Left colon (tissue), 2 donors: Measurements from ENCODE around the gene PLCB3. TPM values are rescaled to one million over a fixed set of nuclear protein-coding genes. Genes with fewer than 3 reads are reported as not detected.

ENCODE experiments used
- ATAC-seq: fragments of 200-7000 bp; cut with Tn5 transposase; one replicate; pipeline ENCODE4 v1.9.1; 2020; ENCODE audit warnings: mild to moderate bottlenecking, moderate library complexity
- DNase-seq, 2 donors: peaks; one replicate each; pipeline ENCODE4 v3.0.0-alpha.2; 2020
- intact Hi-C, 2 donors: fragments of 100-400 bp; cut with DNase I in 1 of 2; cut with micrococcal nuclease in 1 of 2; formaldehyde crosslinking; loops; one replicate each; pipeline versions ENCODE4 v1.11.2 to v1.14.0; 2022; cut with DNase I, micrococcal nuclease
- long read RNA-seq: library from polyadenylated mRNA; unstranded; transcript quantifications from one replicate; pipeline ENCODE4 v2.0.0, GENCODE V29; 2021
- total RNA-seq, 2 donors: library from RNA; stranded (reverse); fragmentation: NEBNext Ultra II Directional; extraction: Animal tissue kit (Norgen Biotek cat#: 25700); gene quantifications; one replicate each; pipeline ENCODE4 v1.2.1, GENCODE V29; 2021
- donor health status: DM: no; HTN: no; CAD: no.
- donor health status: DM: yes; HTN: yes; CAD: no.

The PLCB3 gene
- 10 to 100 TPM; 69.9 to 92.2 TPM for total RNA-seq
- long read RNA-seq, partial matches to known transcripts = 18 of 22 reads
- long read RNA-seq, other reads (novel, unspliced or antisense) = 4 of 22 reads

DNA sequence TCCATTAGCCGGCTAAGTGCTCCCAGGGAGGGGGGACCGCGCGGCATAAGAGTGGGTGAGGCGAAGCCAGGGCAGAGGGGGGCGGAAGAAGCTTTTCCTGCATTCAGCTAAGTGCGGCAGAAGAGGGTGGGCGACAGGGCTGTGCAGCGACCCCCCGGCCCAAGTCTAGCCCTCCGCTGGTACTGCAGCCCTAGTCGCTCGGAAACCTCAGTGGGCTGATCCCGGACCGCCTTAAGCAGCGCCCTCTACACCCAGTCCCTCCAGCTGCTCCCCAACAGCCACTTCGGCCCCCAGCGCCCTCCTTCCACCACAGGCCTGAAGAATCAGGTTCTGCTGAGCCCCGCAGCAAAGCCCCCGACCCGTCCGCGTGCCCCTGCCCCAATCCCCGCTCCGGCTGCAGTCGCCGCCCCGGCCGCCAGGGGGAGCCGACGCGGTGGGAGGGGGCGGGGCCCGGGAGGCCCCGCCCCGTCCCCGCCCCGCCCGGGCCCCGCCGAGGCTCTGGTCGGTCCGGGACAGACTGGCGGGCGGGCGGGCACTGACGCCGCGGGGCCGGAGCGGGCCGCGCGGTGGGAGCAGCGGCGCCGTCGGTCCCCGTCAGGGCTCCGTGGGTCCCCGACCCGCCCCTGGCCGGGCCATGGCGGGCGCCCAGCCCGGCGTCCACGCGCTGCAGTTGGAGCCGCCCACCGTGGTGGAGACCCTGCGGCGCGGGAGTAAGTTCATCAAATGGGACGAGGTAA lies at the start of gene PLCB3:
TSS of gene PLCB3 (plus strand) at position 515 of the 737 bp plus-strand sequence. CDS start at position 635, 120 bp downstream.
- DNase-seq = peak in 1 of 2 donors; percentile 74

DNA sequence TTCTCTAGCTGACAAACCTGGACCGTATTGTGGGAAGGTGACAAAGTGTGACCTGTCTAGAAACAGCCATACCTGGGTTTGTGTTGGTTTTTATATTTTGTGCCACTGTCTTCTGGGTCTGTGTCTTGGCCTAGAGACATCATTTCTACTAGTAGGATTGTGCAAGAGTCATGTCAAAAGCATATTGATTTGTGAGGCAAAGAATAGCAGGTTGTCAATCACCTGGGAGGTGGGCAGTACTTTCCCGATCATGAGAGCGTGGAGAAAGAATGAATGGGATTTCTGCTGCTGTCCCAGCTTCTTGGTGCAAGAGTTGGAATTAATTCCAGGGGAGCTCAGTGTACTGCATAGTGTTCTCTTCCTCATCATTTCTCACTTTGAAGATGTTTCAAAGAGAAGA lies 49.8 kb upstream of the PLCB3 start:
- no peak for ATAC-seq
- intact Hi-C loops = loop anchor here (10.0 kb wide), 2 partner anchors 83 to 103 kb away; partner anchors contain the start of genes BAD (in 1 of the 2), CATSPERZ (in 1 of the 2), ESRRA (in 1 of the 2) and GPR137 (in 1 of the 2)
- no peak for DNase-seq

More for the DNA sequence above, at the start of gene PLCB3:
- intact Hi-C loops = no loop called here
- ATAC-seq = peak; percentile 53

DNA sequence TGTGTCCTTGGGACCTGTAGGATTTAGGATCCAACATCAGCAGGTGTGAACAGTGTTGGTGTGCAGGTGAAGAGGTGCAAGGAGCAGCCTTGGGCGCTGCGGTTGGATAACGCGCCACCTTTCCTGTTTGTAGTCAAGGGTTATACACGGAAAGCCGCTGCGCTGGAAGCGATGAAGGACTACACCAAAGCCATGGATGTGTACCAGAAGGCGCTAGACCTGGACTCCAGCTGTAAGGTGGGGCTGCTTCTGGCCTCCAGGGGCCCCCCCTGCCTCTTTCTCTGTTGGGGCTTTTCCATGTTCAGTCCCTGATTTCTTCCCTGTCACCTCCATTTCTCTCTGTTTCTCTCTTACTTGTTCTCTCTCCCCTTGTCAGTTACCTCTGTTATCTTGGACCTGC lies 48.3 kb upstream of the PLCB3 start:
- intact Hi-C loops = loop anchor here (10.0 kb wide), 2 partner anchors 82 to 102 kb away; partner anchors contain the start of genes BAD (in 1 of the 2), CATSPERZ (in 1 of the 2), ESRRA (in 1 of the 2) and GPR137 (in 1 of the 2)
- no peak for ATAC-seq
- no peak for DNase-seq

DNA sequence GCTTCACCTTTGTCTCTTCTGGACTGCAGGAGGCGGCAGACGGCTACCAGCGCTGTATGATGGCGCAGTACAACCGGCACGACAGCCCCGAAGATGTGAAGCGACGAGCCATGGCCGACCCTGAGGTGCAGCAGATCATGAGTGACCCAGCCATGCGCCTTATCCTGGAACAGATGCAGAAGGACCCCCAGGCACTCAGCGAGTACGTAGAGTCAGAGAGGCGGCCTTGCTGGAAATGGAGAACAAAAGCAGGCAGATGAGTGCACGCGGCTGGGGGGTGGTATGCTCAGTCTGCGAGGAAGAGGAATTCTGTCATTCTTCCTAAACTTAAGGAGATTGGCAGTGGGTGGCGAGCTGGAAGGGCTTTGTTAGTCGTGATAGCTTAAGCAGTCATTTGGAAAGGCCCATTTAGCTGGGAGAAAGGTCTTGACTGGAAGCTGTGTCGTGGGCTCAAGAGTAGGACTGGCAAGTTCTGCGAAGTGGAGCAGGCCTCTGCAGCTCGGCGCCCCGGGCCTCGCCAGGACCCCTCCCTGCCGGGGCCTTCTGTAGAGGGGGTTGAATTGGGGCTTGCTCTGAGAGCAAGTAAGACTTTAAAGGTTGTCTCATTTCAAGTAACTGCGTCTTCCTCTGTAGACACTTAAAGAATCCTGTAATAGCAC lies 47.8 kb upstream of the PLCB3 start:
- intact Hi-C loops = loop anchor here (10.0 kb wide), 2 partner anchors 81 to 101 kb away; partner anchors contain the start of genes BAD (in 1 of the 2), CATSPERZ (in 1 of the 2), ESRRA (in 1 of the 2) and GPR137 (in 1 of the 2)
- ATAC-seq = no peak
- no peak for DNase-seq

DNA sequence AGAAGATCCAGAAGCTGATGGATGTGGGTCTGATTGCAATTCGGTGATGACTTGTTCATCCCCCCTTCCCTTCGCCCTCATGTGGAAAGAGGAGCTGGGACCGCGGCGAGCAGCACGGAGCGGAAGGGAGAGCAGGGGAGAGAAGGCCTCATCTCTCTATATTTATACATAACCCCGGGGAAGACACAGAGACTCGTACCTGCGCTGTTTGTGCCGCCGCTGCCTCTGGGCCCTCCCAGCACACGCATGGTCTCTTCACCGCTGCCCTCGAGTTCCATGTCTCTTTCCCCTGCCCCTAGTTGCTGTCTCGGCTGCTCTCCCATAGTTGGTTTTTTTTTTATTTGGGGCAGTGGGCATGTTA lies 47.3 kb upstream of the PLCB3 start:
- intact Hi-C loops = loop anchor here (10.0 kb wide), 2 partner anchors 81 to 101 kb away; partner anchors contain the start of genes BAD (in 1 of the 2), CATSPERZ (in 1 of the 2), ESRRA (in 1 of the 2) and GPR137 (in 1 of the 2)
- ATAC-seq (no peak), DNase-seq (no peak)

DNA sequence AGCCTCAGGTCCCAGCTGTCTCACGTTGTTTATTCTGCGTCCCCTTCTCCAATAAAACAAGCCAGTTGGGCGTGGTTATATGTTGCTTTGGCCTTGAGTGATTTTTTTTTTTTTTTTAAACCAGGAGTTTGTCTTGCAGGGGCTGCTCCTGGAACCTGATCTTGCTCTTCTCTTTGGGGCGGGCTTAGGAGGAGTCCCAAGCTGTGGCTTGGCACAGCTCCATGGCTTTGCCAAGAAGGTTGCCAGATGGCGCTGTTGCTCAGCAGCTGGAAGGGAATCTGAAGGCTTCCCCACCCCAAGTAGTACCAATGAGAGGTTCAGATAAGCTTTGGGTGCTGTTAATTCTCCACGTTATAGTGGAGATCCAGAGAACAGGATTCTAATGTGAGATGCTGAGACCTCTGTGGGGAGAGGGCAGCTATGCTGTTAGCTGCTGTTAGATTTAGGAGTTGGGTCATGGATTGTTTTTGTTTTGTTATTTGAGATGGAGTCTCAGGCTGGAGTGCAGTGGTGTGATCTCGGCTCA lies 46.8 kb upstream of the PLCB3 start:
- peak; percentile 73 for ATAC-seq
- intact Hi-C loops = loop anchor here (10.0 kb wide), 2 partner anchors 80 to 100 kb away; partner anchors contain the start of genes BAD (in 1 of the 2), CATSPERZ (in 1 of the 2), ESRRA (in 1 of the 2) and GPR137 (in 1 of the 2)

DNA sequence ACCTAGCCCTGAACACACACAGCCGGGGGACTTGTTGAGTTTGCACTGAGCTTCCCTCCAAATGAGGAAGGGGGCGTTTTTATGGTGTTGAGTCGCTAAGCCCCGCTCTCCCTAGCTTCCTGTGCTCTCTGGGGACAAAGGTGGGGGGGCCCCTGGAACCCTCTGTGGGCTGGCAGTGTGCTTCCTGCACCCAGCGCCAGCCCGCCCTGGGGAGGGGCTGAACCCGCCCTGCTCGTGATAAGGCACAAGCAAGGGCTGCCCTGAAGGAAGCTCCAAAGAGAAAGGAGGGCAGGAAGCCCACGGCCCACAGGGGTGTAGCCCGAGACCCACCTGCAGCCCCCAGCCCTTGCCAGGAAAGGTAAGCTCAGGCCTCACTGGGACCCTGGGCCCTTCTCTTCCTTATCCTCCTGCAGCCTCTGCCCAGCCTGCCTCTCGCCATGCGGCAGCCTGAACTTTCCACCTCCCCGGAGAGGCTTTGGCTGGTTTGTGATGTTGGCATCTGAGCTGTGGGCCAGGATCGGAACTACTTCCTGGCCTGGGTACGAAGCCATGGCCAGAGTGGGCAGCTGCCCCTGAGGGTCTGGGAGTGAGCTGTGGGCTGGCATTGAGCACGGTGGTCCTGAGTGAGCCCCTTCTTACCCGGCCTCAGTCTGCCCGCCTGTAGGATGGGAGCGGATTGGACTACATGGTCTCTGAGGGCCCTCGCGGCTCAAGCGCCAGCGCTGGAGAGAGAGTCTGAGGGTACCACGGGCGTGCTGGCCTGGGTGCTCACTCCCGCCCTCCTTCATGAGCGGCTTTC lies 44.7 kb upstream of the PLCB3 start, which contains the start of gene FERMT3:
TSS of gene FERMT3 (plus strand) at position 265 of the 799 bp plus-strand sequence. CDS start 644 bp downstream, outside the sequence.
- intact Hi-C loops = loop anchor here (10.0 kb wide), 2 partner anchors 78 to 98 kb away; partner anchors contain the start of genes BAD (in 1 of the 2), CATSPERZ (in 1 of the 2), ESRRA (in 1 of the 2) and GPR137 (in 1 of the 2)
- DNase-seq = peak; percentile 92
- peak; percentile 86 for ATAC-seq

More for the DNA sequence above, 46.8 kb upstream of the PLCB3 start:
- DNase-seq = peak; percentile 87 to 94

DNA sequence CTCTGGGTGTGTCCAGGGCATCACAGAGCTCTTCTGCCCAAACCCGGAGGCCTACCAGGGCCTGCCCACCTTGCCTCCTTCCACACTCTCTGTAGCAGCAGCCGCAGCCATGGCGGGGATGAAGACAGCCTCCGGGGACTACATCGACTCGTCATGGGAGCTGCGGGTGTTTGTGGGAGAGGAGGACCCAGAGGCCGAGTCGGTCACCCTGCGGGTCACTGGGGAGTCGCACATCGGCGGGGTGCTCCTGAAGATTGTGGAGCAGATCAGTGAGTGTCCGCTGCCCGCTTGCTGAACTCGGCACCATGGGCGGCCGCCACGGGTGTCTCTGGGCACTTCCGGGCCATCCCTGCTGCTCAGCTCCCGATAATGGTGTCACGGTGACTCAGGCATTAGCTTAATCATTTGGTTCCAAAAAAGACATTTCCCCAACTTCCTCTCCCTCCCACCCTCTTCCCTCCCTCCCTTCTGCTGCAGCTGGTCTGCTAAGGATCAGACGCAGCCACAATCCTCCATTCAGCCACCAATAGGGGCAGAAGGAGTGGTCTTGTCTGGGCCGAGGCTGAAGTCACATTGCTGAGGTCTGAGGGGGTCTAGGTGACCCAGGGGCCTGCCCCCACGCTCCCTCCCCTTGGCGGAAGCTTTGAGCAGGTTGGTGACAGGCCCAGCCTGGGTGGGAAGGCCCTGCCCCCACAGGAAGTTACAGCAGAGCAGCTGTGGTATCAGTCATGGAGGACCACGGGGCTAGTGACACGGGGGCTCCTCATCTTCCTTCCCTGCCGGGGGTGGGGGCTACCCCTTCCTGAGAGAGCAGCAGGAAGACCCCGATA lies 43.9 kb upstream of the PLCB3 start:
- intact Hi-C loops = loop anchor here (10.0 kb wide), 2 partner anchors 77 to 97 kb away; partner anchors contain the start of genes BAD (in 1 of the 2), CATSPERZ (in 1 of the 2), ESRRA (in 1 of the 2) and GPR137 (in 1 of the 2)
- ATAC-seq = no peak
- DNase-seq = peak; percentile 75 to 76

DNA sequence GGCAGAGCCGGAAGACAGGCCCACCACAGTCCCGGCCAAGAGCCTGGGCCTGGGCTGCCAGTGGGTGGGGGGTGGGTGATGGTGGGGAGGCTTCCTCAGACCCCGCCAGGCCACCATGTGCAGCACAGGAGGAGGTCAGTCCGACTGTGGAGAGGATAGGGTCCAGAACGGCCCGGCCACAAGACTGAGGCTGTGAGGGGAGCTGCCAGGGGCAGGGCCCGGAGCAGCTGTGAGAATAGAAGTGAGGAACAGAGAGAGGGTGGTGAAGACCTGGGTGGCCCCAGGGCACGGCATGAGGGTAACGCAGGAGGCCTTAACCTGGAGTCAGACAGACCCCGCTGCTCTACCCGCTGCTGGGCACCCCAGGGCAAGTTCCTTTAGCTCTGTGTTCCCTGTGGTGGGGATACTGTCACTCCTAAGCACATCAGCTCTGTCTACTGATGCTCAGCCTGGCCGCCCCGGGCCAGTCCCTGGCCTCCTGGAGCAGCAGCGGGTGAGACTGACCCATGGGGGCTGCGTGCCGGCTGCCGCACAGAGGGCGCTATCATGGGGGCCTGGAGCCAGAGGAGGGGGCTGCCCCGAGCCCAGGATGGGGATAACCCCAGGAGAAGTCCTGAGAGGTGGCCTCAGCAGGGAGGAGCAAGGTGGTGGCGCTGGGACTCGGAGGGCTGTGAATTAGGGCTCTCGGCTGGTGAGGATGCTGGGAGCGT lies 43.1 kb upstream of the PLCB3 start:
- DNase-seq (peak in 1 of 2 donors; percentile 23), ATAC-seq (no peak)
- intact Hi-C loops = loop anchor here (10.0 kb wide), 2 partner anchors 77 to 97 kb away; partner anchors contain the start of genes BAD (in 1 of the 2), CATSPERZ (in 1 of the 2), ESRRA (in 1 of the 2) and GPR137 (in 1 of the 2)

DNA sequence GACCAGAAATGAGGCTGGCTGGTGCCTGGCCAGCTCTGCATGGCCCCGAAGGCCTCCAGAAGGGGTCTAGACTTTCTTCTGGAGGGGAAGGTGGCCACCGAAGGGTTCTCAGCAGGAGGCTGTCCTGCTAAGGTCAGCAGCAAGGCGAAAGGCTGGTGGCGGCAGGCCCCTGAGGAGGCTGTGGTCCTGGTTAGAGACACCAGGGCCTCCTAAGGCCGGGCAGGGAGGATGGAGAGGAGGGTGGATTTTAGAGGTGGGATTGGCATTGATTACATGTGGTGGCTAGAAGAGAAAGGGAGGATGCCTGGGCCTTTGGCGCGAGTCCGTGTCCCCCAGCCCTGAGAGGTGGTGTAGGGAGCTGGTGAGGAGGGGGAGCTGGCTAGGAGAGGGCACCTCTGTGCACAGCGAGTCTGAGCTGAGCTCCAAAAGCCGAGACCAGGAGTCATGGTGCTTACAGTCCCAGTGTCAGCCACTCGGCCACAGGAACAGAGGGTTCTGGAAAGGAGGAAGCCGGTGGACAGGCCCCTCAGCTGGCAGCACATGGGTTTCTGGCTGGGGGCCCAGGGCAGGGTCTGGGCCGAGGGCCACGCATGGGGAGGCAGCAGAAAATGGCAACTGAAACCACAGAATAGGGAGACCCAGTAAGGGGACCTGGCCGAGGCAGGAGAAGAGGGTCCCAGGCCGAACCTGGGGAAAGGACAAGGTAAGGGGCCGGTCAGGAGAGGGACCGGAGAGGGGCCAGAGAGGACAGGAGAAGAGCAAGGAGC lies 42.4 kb upstream of the PLCB3 start:
- no peak for ATAC-seq
- intact Hi-C loops = loop anchor here (10.0 kb wide), 2 partner anchors 76 to 96 kb away; partner anchors contain the start of genes BAD (in 1 of the 2), CATSPERZ (in 1 of the 2), ESRRA (in 1 of the 2) and GPR137 (in 1 of the 2)
- DNase-seq = no peak

DNA sequence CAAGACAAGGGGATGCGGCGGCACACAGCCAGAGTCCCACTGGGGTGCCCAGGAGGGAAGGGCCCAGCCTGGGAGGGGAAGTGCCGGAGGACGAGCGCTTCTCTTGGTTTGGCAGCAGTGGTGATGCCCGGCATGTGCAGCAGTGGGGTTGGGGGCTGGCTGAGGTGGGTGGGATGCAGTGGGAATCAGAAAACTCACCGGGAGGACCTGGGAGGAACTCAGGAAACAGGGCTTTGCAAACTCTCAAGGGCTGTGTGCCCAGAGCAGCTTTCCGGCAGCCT lies 41.8 kb upstream of the PLCB3 start:
- DNase-seq (no peak), ATAC-seq (no peak)
- intact Hi-C loops = loop anchor here (10.0 kb wide), 2 partner anchors 75 to 95 kb away; partner anchors contain the start of genes BAD (in 1 of the 2), CATSPERZ (in 1 of the 2), ESRRA (in 1 of the 2) and GPR137 (in 1 of the 2)

DNA sequence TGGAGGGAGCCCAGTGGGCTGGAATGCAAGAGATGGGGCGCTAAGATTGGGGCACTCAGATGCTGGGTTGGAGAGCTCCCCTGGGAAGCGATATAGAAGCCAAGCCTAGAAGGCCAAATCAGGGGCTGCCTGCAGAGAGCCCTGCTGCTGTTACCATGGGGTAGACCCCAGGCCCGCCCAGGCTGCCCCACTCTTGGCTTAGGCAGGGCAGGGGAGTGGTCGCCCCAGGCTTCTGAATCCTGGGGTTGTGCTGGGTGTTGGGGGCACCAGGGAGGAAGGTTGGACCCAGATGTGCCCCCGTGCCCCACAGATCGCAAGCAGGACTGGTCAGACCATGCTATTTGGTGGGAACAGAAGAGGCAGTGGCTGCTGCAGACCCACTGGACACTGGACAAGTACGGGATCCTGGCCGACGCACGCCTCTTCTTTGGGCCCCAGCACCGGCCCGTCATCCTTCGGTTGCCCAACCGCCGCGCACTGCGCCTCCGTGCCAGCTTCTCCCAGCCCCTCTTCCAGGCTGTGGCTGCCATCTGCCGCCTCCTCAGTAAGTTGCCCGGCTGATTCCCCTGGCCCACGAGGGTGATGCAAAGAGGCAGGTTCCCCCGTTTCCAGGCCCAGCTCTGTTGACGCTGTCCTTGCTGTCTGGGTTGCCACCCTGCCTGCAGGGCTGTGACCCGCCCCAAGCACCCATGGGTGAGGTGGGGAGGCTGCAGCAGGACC lies 40.9 kb upstream of the PLCB3 start:
- ATAC-seq (no peak), DNase-seq (no peak)
- intact Hi-C loops = no loop called here

DNA sequence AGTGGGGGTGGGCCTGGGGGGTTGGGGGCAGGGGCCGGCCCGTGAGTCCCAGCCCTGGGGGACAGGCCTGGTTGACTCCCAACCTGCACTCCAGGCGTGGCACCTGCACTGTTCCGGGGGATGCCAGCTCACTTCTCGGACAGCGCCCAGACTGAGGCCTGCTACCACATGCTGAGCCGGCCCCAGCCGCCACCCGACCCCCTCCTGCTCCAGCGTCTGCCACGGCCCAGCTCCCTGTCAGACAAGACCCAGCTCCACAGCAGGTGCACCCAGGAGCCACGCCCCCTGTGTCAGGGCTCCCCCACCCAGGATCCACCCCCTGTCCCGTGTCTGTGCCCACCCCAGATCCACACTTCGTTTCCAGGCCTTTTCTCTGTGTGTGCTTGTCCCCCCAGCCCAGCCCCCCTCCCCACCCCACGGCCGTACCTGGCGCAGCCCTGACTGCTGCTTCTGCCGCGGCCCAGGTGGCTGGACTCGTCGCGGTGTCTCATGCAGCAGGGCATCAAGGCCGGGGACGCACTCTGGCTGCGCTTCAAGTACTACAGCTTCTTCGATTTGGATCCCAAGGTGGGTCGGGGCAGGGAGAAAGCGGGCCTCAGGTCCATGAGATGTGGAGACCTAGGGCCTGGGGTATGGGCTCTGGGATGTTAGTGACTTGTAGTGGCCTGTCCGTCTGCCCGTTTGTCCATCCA lies 40.0 kb upstream of the PLCB3 start:
- ATAC-seq (no peak), DNase-seq (no peak)
- intact Hi-C loops = no loop called here

DNA sequence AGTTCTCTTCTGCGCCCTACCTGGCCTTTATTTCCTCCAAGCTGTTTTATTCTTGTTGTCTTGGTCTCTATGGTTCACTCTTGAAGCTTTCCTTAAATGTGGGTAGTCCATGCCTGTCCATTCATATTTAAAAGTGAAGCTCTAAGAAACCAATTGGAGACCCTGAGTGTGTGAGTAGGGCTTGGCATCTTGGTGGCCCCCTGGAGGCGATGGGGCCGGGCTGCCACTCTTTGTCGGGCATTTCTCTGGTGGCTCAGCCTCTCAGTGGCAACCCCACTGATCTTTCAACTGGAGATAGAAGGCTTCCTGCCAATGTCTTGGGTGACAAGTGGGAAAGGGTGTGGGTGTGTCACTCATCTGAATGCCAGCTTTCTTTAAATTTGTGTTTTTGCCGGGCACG lies 34.5 kb upstream of the PLCB3 start:
- ATAC-seq (no peak), DNase-seq (no peak)
- intact Hi-C loops = no loop called here
